HG03025 (cell line): ENCODE results near the gene KIF19.

ENCODE experiments used
- ATAC-seq: cut with Tn5 transposase; IDR thresholded peaks from one replicate; pipeline ENCODE4 v1.9.1; 2021; ENCODE audit warnings: mild to moderate bottlenecking, moderate library complexity; ENCODE audit not compliant: unreplicated experiment, low FRiP score

Gene KIF19

DNA sequence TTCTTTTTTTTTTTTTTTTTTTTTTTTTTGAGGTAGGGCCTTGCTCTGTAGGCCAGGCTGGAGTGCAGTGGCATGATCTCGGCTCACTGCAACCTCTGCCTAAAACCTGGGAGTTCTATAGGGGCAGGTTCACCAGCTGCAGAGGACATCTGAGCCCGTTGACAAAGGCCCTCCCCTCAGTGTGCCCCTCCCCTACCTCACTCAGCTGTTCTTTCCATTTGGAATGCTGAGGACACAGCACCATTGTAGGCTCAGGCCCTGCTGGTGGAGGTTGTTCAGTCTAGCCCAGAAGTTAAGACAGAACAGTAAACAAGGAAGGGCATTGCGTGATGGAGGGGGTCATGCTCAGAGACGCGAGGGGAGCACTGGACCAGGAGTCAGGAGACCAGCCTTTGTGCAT lies 21.8 kb upstream of the KIF19 start:
- ATAC-seq = no peak

DNA sequence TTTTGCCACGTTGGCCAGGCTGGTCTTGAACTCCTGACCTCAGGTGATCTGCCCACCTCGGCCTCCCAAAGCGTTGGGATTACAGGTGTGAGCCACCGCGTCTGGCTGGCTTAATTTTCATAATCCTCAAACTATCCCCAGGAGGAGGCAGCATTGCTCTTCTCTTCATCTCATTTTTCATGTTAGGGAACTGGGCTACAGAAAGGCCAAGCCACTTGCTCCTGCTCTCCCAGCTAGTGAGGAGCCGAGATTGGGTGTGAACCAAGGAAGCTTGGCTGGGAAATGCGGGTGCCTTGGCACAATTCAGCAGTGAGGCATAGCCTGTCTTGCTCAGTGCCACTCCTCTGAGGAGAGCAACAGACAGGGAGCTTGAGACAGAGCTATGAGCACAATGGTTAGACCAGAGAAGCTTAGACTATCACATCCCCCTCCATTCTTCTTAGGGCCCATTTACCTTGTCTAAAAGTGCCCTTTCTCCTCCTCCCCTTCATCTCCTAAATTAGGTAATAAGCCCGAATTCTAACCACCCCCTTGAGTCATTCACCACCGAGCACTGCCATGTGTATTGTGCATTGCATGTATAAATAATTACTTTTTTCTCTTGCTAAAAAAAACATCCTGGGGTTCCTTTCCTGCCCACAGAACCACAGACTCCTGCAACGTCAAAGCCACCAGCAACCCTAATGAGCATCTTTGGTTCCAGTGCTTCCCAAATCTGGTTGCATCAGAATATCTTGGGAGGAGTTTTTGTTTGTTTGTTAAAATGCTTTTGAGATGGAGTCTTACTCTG lies 20.0 kb upstream of the KIF19 start:
- ATAC-seq = no peak

- ATAC-seq = no peak
These were observed 17.8 kb upstream of the KIF19 start for GRCh38 chr17:74307984-74308773.

GRCh38 chr17:74309902-74310301 lies 16.1 kb upstream of the KIF19 start:
- ATAC-seq = no peak

DNA sequence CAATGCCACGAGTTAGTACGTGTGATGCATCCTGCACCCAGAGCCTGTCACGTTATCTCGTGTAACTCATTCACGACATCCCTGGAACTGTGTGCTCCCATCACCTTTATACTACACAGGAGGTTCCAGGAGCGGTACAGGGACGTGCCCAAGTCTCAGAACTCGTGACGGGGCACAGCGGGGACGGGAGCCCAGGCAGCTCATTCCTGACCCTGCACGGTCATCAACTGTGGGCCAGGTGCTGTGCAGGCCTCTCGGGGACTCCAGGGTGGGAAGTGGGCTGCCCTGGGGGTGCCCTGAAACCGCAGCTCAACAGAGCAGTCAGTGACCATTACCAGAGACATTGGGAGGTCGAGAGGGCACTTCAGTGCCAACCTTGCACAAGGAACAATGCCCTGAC lies 11.1 kb upstream of the KIF19 start:
- ATAC-seq = no peak

- ATAC-seq = no peak
These were observed 9.8 kb upstream of the KIF19 start for GRCh38 chr17:74316220-74316619.

GRCh38 chr17:74317071-74317470 lies 9.0 kb upstream of the KIF19 start:
- no peak for ATAC-seq

- ATAC-seq = no peak
These were observed 7.6 kb upstream of the KIF19 start for GRCh38 chr17:74318391-74318790.

DNA sequence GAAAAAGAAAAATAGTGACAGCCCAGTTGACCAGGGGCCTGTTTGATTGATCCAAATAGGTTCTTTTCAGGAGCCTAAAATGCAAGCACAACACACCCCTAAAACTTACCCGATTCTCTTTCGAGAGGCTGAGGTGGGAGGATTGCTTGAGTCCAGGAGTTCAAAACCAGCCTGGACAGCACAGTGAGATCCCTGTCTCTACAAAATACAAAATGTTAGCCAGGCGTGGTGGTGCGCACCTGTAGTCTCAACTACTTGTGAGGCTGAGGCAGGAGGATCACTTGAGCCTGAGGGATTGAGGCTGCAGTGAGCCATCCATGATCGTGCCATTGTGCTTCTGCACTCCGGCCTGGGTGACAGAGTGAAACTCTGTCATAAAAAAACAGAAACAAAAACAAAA lies 1.5 kb upstream of the KIF19 start:
- ATAC-seq = no peak

DNA sequence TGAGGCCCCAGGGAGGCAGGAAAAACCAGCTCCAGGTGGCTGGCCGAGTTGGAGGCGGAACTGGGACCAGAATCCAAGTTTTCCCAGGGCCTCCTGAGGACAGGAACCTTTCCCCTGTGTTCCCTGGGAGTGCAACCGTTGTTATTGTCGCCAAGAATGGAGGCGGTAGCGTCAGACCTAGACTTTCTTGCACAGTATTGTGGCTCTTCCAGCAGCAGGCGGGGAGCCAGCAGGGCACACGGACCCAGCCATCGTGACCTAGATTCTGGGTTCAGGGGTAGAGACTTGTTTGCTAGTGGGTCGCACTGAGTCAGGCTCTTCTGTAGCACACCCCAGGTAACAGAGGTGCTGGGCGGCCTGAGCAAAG lies 667 bp upstream of the KIF19 start:
- no peak for ATAC-seq

GRCh38 chr17:74326506-74326905 lies 480 bp downstream of the KIF19 start:
- ATAC-seq = no peak

DNA sequence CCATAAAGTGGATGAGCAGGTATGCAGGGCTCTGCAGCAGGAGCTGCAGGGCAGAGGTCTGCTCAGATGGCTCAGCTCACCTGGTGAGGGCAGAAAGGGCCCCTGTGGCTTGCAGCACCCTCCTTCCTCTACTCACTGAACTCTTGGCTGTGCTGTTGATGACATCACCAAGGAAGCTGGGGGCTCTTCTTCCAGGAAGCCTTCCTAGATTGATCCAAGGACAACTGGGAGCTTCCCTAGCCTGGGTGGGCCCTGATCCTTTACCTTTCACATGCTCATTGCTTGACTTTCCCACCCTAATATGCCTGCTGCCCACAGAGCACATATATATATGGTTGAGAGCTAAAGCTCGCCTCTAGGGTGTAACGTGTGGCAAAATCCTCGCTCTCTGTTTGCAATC lies 2.5 kb downstream of the KIF19 start:
- ATAC-seq = no peak

DNA sequence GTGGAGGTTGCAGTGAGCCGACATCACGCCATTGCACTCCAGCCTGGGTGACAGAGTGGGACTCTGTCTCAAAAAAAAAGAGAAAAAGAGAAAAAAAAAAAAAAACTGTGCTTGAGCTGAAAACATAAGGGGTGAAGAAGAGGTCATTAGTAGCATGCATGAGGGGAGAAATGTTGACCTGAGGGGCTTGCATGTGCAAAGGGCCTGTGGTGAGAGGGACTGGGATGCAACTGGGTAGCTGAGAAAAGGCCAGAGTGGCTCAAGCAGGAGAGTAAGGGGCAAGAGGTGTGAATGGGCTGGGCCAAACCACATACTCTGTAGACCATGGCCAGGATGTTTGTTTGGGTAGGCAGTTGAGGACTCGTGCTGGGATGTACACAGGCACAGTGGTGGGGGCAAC lies 3.4 kb downstream of the KIF19 start:
- no peak for ATAC-seq

- no peak for ATAC-seq
These were observed 4.4 kb downstream of the KIF19 start for GRCh38 chr17:74330446-74330845.

GRCh38 chr17:74332017-74332650 lies 6.1 kb downstream of the KIF19 start:
- ATAC-seq = no peak

DNA sequence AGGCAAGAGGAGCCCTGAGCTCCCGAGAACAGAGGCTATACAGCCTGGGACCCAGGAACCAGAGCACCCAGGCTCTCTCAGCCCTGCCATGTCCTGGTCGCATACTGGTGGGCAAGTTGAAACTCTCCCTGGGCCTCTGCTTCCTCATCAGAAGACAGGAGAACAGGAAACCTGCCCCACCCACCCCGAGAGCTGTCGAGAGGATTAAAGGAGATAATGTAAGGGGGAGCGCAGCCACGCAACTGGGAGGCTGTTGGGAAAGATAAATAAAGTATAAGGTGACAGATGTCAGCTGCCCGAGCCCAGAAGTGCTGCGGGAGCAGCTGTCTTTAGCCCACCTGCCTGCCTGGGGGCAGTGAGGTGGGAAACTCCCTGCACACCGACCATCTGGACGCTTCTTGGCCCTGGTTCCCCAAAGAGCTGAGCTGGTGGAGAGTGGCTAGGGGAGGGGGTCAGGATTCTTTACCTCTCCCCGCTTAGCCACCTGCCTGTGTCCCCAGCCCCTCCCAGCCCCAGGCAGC lies 6.8 kb downstream of the KIF19 start:
- ATAC-seq = no peak

GRCh38 chr17:74334393-74335039 lies 8.5 kb downstream of the KIF19 start:
- no peak for ATAC-seq

DNA sequence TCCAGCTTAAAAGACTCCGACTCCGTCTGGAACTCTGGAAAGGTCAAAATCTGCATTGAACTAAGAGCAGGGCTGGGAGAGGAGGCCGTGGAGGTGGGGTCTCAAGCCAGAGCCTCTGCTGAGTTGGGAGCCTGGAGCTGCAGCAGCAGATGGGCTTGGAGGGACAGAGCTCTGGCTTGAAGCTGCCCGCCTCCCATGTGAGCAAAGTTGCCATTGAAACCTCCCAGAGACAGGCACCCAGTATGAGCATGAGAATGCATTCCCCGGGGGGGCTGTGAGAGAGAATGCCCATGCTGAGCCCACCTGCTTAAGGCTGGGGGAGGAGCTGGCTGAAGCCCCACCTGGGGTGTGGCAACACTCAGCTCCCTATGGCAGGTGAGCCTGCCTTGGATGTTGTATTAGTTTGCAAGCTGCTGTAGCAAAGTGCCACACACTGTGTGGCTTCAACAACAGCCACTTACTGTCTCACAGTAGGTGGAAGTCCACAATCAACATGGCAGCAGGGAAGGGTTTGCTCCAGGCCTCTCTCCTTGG lies 9.6 kb downstream of the KIF19 start:
- no peak for ATAC-seq

- no peak for ATAC-seq
These were observed 10.3 kb downstream of the KIF19 start for GRCh38 chr17:74336307-74336706.

DNA sequence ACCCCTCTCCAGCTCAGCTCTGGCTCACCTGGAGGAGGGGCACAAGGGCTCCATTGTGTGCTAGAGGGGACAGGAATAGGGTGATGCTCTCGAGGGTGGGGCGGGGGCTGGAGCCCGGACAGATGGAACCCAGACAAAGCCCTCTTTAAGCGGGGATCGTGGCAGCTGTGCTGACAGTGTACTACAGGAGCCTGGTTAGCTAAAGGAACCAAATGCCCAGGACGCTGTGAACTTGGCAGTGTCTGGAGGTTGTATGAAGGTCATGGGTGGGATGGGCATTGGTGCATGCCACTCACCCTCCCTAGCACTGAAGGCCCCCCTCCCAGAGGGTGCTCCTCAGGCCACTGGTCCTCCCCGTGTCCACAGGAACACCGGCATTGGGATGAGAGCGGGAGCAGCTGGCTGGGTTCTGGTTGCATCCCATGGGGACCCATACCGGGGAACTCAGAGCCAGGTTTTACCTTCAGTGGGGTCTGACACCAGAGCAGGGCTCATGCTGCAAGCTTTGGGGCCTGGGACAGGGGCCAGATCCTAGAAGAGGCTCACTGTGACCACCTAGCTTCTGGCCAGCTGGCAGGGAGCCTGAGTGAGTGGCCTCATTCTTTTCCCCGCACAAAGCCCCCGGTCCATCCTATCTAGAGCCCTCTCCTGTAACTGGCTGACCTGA lies 11.9 kb downstream of the KIF19 start:
- no peak for ATAC-seq
